ENCODE data around the gene TLE4. TPM values are rescaled to one million over a fixed set of nuclear protein-coding genes. Genes with fewer than 3 reads are reported as not detected.
A peak's percentile ranks its signal among the peaks of the same experiment; 100 is the strongest.

TLE4 gene
- total and polyA plus RNA-seq, 2 donors (not counting 1 experiment from before 2014, with no cell fraction given) = 34.7 to 57.3 TPM

- Histone ChIP-seq H4K20me1 (ENCODE audit: control insufficient read depth, insufficient read depth, low read length, poor library complexity, severe bottlenecking) (no peaks in the 10 kb centered on the region), H3K27me3 (replicated peaks in 1 of 4; ENCODE audit: control extremely low read depth in 1 of 4, control insufficient read depth in 3 of 4, insufficient read depth in 4 of 4, low read length in 3 of 4) (no peaks in the 10 kb centered on the region), H3K4me2 (replicated peaks; ENCODE audit: low read depth, low read length, poor library complexity, severe bottlenecking) (peak overlapping the region; percentile 1), H3K4me1 (ENCODE audit: control insufficient read depth in 2 of 2, insufficient read depth in 2 of 2, low read length in 2 of 2) (peaks cover 16 to 21% of the 10 kb centered on the region in 2 donors), H3K9ac (ENCODE audit: low read length) (no peak overlapping the region), H3K79me2 (ENCODE audit: control insufficient read depth, insufficient read depth, low read length) (peaks cover 4% of the 10 kb centered on the region), H3K9me3 (ENCODE audit: control extremely low read depth in 1 of 3, control insufficient read depth in 2 of 3, insufficient read depth in 1 of 3, low read length in 2 of 3) (no peaks in the 10 kb centered on the region), H3K4me3 (ENCODE audit: control extremely low read depth in 1 of 5, extremely low read depth in 1 of 5, insufficient read depth in 1 of 5, low read depth in 2 of 5, low read length in 4 of 5) (no peak overlapping the region), H3K36me3 (replicated peaks in 1 of 2; ENCODE audit: control extremely low read depth in 1 of 2, control insufficient read depth in 1 of 2, extremely low read depth in 1 of 2, insufficient read depth in 2 of 2, low read length in 1 of 2) (peaks cover 0 to 7% of the 10 kb centered on the region in 2 experiments), H3K27ac (ENCODE audit: low read length in 2 of 2) (no peak overlapping the region), H2AFZ (ENCODE audit: insufficient read depth, low read depth, low read length, poor library complexity, severe bottlenecking) (no peak overlapping the region)
- no peaks in the 10 kb centered on the region for H3K9me3 Mint-ChIP-seq (ENCODE audit: insufficient read depth)
- POLR2A ChIA-PET = no interaction called here
- TF ChIP-seq CTCF (IDR thresholded peaks at IDR 0.05) = no peak
- DNase-seq (no peak), ATAC-seq (ENCODE audit: low read depth) (no peak)
- H3K27me3 Mint-ChIP-seq = no peaks in the 10 kb centered on the region
- H3K27ac Mint-ChIP-seq = no peak overlapping the region
- CTCF ChIA-PET = no interaction called here
- intact Hi-C loops (cut with micrococcal nuclease) = no loop called here
- H3K4me1 Mint-ChIP-seq = peaks cover 45% of the 10 kb centered on the region
- WGBS (ENCODE audit: insufficient coverage) = no CpG with 5 or more reads among the region's 3 CpGs
- H3K4me3 Mint-ChIP-seq = peak overlapping the region; percentile 30
These were observed 101.8 kb downstream of the TLE4 start for GRCh38 chr9:79673614-79674013.

GRCh38 chr9:79674052-79674777, 102.5 kb downstream of the TLE4 start:
- H3K4me3 ChIP-seq (ENCODE audit: control extremely low read depth in 1 of 5, extremely low read depth in 1 of 5, insufficient read depth in 1 of 5, low read depth in 2 of 5, low read length in 4 of 5) = no peak overlapping the region
- H3K9me3 Mint-ChIP-seq (ENCODE audit: insufficient read depth) = no peaks in the 10 kb centered on the region
- intact Hi-C loops (cut with micrococcal nuclease) = no loop called here
- peaks cover 0 to 7% of the 10 kb centered on the region in 2 experiments for H3K36me3 ChIP-seq (replicated peaks in 1 of 2; ENCODE audit: control extremely low read depth in 1 of 2, control insufficient read depth in 1 of 2, extremely low read depth in 1 of 2, insufficient read depth in 2 of 2, low read length in 1 of 2)
- no peaks in the 10 kb centered on the region for H3K9me3 ChIP-seq (ENCODE audit: control extremely low read depth in 1 of 3, control insufficient read depth in 2 of 3, insufficient read depth in 1 of 3, low read length in 2 of 3)
- H3K4me3 Mint-ChIP-seq = peak overlapping the region; percentile 30
- no peak overlapping the region for H3K27ac Mint-ChIP-seq
- no peaks in the 10 kb centered on the region for H3K27me3 Mint-ChIP-seq
- no peak overlapping the region for H3K27ac ChIP-seq (ENCODE audit: low read length in 2 of 2)
- H3K79me2 ChIP-seq (ENCODE audit: control insufficient read depth, insufficient read depth, low read length) = peaks cover 4% of the 10 kb centered on the region
- peaks cover 16 to 21% of the 10 kb centered on the region in 2 donors for H3K4me1 ChIP-seq (ENCODE audit: control insufficient read depth in 2 of 2, insufficient read depth in 2 of 2, low read length in 2 of 2)
- ATAC-seq (ENCODE audit: low read depth) = no peak
- TF ChIP-seq EZH2 (IDR thresholded peaks at IDR 0.05; ENCODE audit: borderline replicate concordance, insufficient read depth, low read depth, low read length, poor library complexity, severe bottlenecking) = no peak
- no peak for TF ChIP-seq CTCF (IDR thresholded peaks at IDR 0.05)
- ChIA-PET POLR2A (no interaction called here), CTCF (no interaction called here)
- peak overlapping the region; percentile 1 for H3K4me2 ChIP-seq (replicated peaks; ENCODE audit: low read depth, low read length, poor library complexity, severe bottlenecking)
- 82% methylated on average over 2 of the region's 7 CpGs for WGBS (ENCODE audit: insufficient coverage)
- DNase-seq = no peak
- H4K20me1 ChIP-seq (ENCODE audit: control insufficient read depth, insufficient read depth, low read length, poor library complexity, severe bottlenecking) = no peaks in the 10 kb centered on the region
- H2AFZ ChIP-seq (ENCODE audit: insufficient read depth, low read depth, low read length, poor library complexity, severe bottlenecking) = no peak overlapping the region
- H3K9ac ChIP-seq (ENCODE audit: low read length) = no peak overlapping the region
- peaks cover 45% of the 10 kb centered on the region for H3K4me1 Mint-ChIP-seq
- H3K27me3 ChIP-seq (replicated peaks in 1 of 4; ENCODE audit: control extremely low read depth in 1 of 4, control insufficient read depth in 3 of 4, insufficient read depth in 4 of 4, low read length in 3 of 4) = no peaks in the 10 kb centered on the region

Measured in B cell (primary cell).